GM19238 (cell line): ENCODE measurements around the gene DAPK1.

Experiments
- DNase-seq: peaks from one replicate; pipeline ENCODE4 v3.0.0; 2011; ENCODE audit warnings: low spot score; ENCODE audit not compliant: insufficient read length

The DAPK1 gene

DNA sequence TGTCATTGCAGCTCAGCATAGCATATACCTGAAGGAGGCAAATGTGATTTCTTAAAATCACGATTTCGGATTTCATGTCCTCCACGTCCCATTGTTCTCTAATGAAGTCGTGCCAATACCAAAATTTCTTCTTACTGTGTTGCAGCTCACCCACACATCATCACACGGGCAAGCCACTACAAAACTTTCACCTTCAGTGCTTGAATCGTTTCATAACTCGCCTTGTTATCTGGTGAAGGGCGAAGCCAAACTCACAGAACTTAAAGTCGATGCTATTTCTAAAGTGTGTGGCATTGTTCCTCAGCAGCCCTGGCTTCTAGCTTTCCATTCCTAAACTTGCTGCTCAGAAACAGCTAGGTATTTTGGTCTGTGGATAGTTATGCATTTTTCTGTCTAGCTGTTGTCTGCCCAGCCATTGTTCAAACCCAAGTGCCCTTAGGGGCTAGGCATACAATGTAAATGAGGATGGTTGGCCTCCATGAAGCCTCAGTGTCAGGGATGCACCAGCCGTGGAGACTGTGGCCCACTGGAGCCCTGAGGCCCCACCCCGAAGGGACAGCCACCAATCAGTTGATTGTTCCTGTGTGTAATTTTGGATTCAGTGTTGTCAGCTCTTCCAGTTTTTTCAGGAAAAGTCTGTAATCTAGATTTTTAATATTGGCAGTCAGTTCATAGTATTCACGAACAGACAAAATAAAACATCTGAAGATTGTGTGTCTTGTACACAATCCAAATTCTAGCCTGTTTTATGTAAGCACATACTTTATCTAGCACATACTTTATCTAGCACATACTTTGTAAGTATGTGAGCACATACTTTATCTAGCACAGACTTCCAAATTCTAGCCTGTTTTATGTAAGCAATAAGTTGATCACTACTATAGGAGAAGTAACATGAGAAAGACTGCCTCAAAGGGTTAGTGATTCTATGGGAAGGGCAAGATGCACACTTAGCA lies 112.8 kb downstream of the DAPK1 start:
- DNase-seq, result no peak

DNA sequence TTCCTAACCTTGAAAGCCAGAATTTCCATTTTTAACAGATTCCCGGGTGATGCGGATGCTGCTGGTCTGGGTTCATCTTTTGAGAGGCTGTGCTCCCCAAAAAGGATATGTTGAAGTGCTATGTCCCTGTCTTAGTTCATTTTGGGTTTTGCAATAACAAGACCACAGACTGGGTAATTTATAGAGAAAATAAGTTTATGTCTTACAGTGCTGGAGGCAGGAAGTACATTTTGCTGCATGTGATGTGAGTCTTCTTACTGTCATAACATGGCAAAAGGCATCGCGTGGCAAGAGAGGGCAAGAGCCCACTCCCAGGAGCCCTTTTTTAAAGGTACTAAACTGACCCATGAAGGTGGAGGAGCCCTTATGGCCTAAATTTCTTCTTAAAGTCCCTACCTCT lies 114.1 kb downstream of the DAPK1 start:
- no peak for DNase-seq

GRCh38 chr9:87612536-87612935 lies 114.9 kb downstream of the DAPK1 start:
- DNase-seq, result no peak

- no peak for DNase-seq
Measured at GRCh38 chr9:87613265-87614111, 115.8 kb downstream of the DAPK1 start.

DNA sequence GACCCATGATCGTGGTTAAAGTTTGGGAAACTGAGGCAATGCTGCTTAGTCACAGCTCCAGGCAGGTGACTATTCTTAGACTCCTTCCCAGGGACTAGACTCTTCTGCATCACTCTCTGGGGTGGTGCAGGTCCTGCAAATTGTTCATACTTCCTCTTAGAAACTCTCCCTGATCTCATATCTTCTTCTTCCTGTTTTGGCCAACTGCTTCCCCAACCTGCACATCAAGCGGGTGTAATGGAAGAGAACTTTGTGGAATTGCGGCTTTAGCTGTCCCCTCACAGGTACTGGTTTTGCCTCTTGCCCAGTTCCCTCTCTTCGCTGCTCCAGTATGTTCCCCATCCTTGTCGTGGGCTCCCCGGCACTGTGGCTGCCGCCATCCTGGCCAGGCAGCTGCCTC lies 116.7 kb downstream of the DAPK1 start:
- DNase-seq, result no peak

- no peak for DNase-seq
Measured at GRCh38 chr9:87615136-87615535, 117.5 kb downstream of the DAPK1 start.

- no peak for DNase-seq
Measured at GRCh38 chr9:87615547-87616148, 118.0 kb downstream of the DAPK1 start.

GRCh38 chr9:87618226-87618625 lies 120.6 kb downstream of the DAPK1 start:
- no peak for DNase-seq

DNA sequence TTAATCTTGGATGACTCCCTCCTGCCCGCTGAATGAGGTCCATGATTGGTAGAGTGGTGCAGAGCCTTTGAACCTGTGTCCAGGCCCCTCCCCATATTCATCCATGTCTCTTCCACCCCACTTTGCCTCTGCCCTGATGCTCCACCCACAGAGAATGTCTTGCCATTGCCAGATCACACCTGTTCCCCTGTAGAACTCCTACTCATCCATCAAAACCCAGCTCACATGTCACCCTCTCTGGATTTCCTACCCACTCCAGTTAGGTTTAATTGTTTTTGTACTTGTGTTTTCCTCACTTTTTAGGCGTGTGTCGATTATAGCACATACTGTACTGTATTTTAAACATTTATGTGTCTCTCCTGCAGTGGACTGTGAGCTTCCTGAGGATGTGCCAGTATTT lies 121.3 kb downstream of the DAPK1 start:
- no peak for DNase-seq

GRCh38 chr9:87619346-87619745 lies 121.7 kb downstream of the DAPK1 start:
- DNase-seq, result no peak

GRCh38 chr9:87620731-87621322 lies 123.2 kb downstream of the DAPK1 start:
- no peak for DNase-seq

DNA sequence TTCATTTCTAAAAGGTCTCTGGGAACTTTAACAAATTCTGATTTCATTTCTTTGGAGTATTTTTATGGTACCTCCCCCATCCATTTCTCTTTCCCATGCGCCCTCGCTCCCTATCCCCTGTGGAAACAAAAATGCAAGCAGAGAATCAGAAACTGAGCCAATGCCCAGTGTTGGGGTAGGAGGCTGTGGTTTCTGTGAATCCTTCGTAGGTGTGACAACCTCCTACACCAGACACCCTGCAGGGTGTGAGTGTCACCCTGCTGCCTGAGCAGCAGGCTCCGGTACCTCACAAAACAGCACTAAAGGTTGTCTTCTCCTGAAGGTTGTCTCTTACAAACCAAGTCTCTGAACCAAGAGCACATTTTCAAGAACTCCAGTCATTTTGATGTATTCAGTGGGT lies 124.4 kb downstream of the DAPK1 start:
- no peak for DNase-seq

- DNase-seq, result no peak
Measured at GRCh38 chr9:87622923-87623322, 125.3 kb downstream of the DAPK1 start.

DNA sequence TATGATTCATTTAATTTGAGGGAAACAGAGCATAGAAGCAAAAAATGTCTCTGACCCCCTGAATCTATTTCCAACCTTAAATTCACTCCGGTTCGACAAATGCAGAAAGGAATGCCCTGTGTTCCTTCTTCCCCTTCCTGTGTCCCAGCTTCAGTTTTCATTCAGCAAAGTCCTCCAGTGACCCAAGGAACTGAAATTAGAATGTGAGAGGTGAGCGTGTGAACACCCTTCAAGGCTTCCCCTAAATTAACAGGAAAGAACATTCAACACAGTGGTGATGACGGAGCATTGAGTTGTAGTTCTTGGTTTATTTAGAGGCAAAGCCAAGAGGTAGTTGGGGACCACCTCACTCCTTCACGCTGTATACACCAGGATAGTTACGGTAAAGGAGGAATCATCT lies 130.7 kb downstream of the DAPK1 start:
- DNase-seq, result no peak

DNA sequence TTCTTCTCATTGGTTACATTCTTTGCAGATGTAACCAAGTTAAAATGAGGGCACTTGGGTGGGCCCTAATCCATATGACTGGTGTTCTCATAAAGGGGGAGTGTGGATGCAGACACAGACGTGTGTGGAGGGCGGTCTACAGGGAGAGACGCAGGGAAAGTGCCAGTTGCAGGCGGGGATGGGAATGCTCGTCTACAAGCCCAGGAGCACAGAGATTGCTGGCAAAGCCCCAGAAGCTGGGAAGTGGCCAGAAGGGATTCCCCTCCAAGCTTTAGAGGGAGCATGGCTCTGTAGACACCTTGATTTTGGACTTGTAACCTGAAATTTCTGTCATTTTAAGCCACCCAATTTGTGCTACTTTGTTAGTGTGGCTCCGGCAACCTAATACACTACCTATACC lies 131.4 kb downstream of the DAPK1 start:
- DNase-seq, result no peak

DNA sequence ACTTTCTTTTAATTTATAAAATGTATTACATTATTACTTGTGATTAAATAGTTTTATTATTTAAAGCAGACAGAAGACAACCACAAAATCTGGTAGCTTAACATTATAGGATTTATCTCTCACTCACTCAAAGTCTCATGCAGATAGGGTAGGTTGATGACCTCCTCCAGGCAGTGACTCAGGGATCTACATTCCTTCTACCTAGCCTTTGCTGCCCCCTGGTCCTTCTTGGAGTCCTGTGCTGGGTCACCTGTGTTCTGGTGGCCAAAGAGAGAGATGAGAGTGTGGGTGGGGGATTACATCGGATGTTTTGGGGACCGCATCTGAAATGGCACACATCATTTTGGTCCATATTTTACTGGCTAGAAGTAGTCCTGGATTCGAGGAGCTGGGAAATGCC lies 132.6 kb downstream of the DAPK1 start:
- no peak for DNase-seq

DNA sequence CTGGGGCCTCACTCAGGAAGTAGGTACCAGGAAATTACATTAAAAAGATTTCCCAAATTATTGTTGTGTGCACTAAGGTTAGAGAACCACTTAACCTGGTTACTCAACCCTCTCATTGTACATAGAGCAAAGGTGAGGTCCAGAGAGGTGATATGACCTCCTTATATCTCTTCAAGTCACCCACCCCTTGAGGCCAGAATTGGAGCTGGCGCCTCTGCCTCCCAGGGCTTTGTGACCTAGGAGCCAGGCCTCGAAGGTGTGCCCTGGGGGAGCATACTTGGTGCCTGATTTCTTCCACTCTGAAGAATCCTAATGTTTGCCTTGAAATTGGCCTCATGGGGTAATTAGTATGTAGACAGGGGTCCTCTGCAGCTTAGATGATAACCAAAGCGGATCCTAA lies 133.2 kb downstream of the DAPK1 start:
- DNase-seq, result no peak

- DNase-seq, result no peak
Measured at GRCh38 chr9:87635656-87636501, 138.2 kb downstream of the DAPK1 start.

- DNase-seq, result no peak
Measured at GRCh38 chr9:87638292-87638691, 140.6 kb downstream of the DAPK1 start.

DNA sequence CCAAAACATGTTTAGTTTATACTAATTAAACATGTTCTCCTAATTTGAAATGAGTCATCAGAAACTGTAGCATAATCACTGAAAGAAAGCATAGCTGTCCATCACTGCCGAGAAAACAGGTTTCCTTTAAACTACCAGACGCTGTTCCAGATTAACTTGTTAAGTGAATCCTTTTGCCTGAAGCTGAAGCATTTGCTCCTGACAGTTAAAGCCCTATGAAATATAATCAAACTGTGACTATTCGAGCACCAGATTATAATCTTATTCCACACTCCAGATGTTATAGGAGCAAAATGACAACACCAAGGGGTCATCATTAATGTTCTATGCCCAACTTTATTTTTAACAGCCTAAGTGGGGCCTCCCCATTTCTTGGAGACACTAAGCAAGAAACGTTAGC lies 142.3 kb downstream of the DAPK1 start:
- no peak for DNase-seq

DNA sequence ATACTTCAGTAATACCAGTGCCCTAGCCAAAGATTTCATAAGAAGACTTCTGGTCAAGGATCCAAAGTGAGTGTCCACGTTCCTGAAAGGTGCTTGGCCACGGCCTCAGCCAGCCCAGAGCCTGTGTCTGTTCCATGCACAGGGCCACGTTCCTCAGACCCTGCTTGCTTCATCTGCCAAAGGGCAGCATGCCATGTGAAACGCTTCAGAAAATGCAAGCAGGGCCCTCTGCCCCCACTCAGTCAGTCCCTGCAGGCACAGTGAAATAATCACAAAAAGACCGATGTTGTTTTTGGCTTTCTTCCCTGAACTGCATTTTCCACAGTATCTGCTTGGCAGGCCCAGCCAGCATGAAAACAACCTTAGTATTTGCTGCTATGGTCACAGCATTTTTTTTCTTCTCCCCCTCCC lies 142.7 kb downstream of the DAPK1 start:
- DNase-seq, result no peak
